ENCODE results near the gene OR5K1. TPM values are rescaled to one million over a fixed set of nuclear protein-coding genes. Genes with fewer than 3 reads are reported as not detected.

OR5K1 gene
- total RNA-seq, 2 donors from 2014 or later: not detected

DNA sequence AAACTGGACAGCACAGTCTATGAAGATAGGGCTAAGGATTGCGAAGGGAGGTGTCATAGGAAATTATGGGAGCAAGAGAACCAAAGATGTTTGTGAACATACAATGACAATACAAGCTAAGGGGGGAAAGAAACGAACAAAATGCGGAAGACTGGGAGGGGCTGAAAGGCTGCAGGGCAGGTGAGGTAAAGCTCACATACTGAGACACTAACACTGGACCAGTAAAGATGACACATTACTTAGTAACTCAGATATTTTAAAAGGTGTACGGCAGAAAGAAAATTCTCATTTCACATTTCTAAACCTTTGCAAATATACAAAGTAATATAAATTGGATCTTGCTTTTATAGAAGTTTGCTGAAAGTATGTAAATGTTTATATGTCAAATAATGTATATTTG lies 49.6 kb downstream of the OR5K1 start:
- intact Hi-C loops (cut with DNase I): no loop called here
- DNase-seq (no peak), ATAC-seq (no peak)

DNA sequence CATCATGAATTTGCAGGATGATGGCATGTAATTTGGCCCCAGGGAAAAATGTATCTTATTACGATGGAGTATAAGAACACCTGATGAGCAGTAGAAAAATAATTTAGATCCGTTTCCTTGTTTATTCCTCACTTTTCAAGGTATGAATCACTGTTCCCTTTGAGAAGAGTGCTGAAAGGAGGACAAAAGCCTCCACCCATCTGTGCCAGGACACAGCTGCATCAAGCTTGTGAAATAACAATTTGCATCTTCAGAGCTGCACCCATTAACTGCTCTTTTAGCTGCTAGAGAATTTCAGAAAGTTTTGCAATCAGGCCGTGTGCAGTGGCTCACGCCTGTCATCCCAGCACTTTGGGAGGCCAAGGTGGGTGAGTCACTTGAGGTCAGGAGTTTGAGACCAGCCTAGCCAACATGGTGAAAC lies 50.1 kb downstream of the OR5K1 start:
- ATAC-seq (peak in 1 of 2 donors; percentile 80), DNase-seq (peak; percentile 18)
- intact Hi-C loops (cut with DNase I): no loop called here

DNA sequence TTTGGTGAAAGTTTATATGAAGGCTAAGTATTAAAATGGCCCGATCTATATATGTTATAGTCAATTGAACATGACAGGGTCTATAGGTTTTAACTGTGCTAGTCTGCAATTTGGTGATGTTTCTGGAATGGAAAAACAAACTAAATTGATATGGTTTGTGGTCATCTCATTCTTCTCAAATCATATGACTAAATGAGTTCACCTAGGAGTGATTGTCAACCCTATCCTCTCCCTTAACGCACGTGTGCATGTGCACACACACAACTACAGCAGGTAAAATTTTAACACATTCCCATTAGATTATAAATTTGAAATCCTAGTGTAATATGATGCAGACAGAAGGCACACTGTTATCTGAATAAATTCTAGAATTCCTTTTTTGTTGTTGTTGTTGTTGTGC lies 50.7 kb downstream of the OR5K1 start:
- DNase-seq: no peak
- no peak for ATAC-seq
- intact Hi-C loops (cut with DNase I): no loop called here

GRCh38 chr3:98514948-98515347 lies 51.9 kb downstream of the OR5K1 start:
- ATAC-seq (no peak), DNase-seq (no peak)
- intact Hi-C loops (cut with DNase I): no loop called here

- ATAC-seq: no peak
- intact Hi-C loops (cut with DNase I): no loop called here
- no peak for DNase-seq
These were observed 55.8 kb downstream of the OR5K1 start for GRCh38 chr3:98518816-98519215.

DNA sequence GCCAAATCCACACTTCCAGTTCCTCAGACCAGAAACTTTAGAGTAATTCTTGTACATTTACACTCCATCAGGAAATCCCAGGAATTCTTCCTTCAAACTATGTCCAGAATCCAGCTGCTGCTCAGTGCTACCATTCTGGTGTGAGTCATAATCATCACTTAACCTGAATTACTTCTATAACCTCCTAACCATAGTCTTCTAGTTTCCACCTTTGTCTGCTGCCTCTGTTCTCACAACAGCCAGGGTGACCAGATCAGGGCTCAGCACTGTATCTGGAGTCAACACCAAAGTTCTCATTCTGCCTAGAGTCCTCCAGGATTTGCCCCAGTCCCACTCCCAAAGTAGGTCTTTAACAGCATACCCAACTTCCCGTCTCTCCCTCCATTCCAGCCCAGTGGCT lies 56.4 kb downstream of the OR5K1 start:
- no peak for ATAC-seq
- no peak for DNase-seq
- intact Hi-C loops (cut with DNase I): no loop called here

GRCh38 chr3:98521897-98522543 lies 59.0 kb downstream of the OR5K1 start:
- intact Hi-C loops (cut with DNase I): loop anchor here in 1 of 2 donors (10.0 kb wide), 2 partner anchors 73 to 373 kb away; partner anchors contain the start of gene CPOX
- DNase-seq (peak; percentile 36), ATAC-seq (peak; percentile 50 to 78)

Other genes with a start within 250 kb of the OR5K1 start
- not detected for gene OR5H6, start 199.0 kb upstream of the OR5K1 start, total RNA-seq
- gene OR5H2, start 180.7 kb upstream of the OR5K1 start, total RNA-seq: not detected
- gene OR5K4, start 109.3 kb upstream of the OR5K1 start, total RNA-seq: not detected
- gene OR5K3, start 72.5 kb upstream of the OR5K1 start, total RNA-seq: not detected
- not detected for gene OR5K2, start 34.5 kb downstream of the OR5K1 start, total RNA-seq
- 10 to 100 TPM; 73.3 to 88.5 TPM for gene CLDND1, start 59.7 kb downstream of the OR5K1 start, total RNA-seq
- gene GPR15, start 68.8 kb downstream of the OR5K1 start, total RNA-seq: under 1 TPM in 1 of 2 donors, not detected in 1; 0.24 TPM
- gene CPOX, start 130.4 kb downstream of the OR5K1 start, total RNA-seq: 10 to 100 TPM in 1 of 2 donors, 1 to 10 TPM in 1; 9.2 to 12.7 TPM